Neural progenitor cell (in vitro differentiated cells): ENCODE data around the gene KBTBD2.

Experiments used
- CTCF ChIP-seq: fragments of 200-600 bp; sonication (generic); IDR thresholded peaks from 2 replicates; pipeline ENCODE4 v1.5.1; 2017; ENCODE audit warnings: antibody characterized with exemption, mild to moderate bottlenecking
- EZH2 ChIP-seq: fragments of 200-600 bp; sonication (generic); IDR thresholded peaks from 2 replicates; pipeline ENCODE4 v1.6.1; 2017; ENCODE audit warnings: antibody characterized with exemption, mild to moderate bottlenecking, moderate library complexity

DNA sequence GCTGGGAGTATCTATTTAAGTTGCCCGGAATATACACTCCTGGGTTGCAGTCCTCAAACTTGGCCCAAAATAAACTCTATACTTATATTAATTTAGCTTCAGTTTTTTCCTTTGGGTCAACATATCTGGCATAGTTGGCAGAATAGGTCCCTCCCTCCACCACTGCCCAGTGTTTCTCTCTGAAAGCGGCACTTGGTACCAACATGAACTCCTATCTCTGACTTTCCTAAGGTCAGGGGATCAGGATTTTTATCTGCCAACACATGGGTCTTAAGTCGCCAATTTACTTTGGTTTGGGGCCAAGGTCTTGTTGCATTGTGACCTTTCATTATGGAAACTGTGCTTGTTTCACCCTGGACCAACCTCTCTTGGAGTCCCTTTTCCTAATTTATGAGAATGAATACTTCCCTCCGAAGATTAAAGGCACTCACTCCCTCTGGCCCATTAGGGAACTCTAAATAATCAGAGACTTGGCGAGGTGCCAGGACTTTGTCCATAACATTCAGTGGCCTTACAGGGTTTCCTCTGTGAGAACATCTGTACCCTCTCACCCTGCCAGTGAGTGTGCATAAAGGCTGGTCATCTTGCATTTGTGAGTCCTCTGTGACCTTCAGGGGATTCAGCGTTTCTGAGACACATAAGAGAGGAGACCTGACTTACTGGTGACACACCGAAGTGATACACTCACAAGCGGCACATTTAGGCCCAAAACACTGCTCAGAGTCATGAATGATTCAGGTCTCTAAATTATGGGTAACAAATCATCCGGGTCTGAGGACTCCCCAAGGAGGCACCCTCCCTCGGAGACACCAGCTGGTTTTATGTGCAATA is 46.0 kb upstream of the KBTBD2 start:
- TF ChIP-seq CTCF (no peak), EZH2 (no peak)
